ENCODE data around the gene CFAP57. TPM values are rescaled to one million over a fixed set of nuclear protein-coding genes. Genes with fewer than 3 reads are reported as not detected.

Gene CFAP57
- total RNA-seq, 2 experiments from 2014 or later = 0.09 TPM

- peaks cover 16% of the 10 kb centered on the region for H3K27me3 Mint-ChIP-seq
- no peak overlapping the region for H3K4me3 Mint-ChIP-seq
- no peaks in the 10 kb centered on the region for H3K4me1 Mint-ChIP-seq
- no peak overlapping the region for H3K27ac Mint-ChIP-seq
- no peaks in the 10 kb centered on the region for H3K36me3 Mint-ChIP-seq
- DNase-seq (peak; percentile 23), ATAC-seq (no peak)
- CTCF ChIA-PET = no interaction called here
- H3K9me3 Mint-ChIP-seq (ENCODE audit: low read depth) = no peaks in the 10 kb centered on the region
These were observed 84.8 kb downstream of the CFAP57 start for GRCh38 chr1:43256675-43257570.

DNA sequence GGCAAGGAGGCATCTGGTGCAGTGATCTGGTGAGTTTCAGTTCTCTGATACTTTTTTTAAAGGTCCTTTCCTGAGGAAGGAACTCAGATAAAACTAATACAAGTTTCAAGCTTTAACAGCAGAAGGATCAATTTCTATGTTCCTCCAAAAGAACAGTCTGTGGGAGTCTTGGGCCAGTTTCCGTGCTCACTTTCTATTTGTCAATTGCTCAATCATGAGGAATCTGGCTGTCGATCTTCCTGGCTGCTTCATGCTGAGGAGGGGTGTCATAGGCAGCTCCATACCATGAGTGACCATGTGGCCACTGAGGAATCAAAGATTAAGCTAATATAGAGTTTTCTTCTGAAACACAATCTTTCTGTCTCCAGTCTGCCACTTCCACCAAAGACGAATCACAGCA is 86.2 kb downstream of the CFAP57 start:
- H3K36me3 Mint-ChIP-seq = no peaks in the 10 kb centered on the region
- H3K27me3 Mint-ChIP-seq = peaks cover 4% of the 10 kb centered on the region
- no peak for DNase-seq
- H3K27ac Mint-ChIP-seq = no peak overlapping the region
- CTCF ChIA-PET = no interaction called here
- H3K9me3 Mint-ChIP-seq (ENCODE audit: low read depth) = no peaks in the 10 kb centered on the region
- no peak overlapping the region for H3K4me3 Mint-ChIP-seq
- H3K4me1 Mint-ChIP-seq = no peaks in the 10 kb centered on the region
- no peak for ATAC-seq

DNA sequence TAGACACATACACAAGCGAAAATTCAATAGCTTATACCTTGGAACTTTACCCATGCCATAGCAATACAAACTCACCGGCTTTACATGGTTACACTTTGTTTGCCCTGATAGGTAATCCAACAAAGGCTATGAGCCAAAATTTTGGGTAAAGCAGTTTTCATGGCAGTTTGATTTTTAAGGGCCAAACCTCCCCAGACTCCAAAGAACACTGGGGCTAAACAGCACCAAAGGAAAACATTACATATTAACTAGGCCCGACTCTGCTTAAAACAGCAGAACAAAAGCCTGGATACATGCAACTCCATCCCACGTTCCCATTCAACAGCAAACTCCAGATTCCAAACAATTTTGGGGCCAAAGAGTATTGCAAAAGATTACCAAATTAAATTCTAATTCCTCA is 93.3 kb downstream of the CFAP57 start:
- H3K4me1 Mint-ChIP-seq = peaks cover under 1% of the 10 kb centered on the region
- no peak overlapping the region for H3K4me3 Mint-ChIP-seq
- H3K27me3 Mint-ChIP-seq = peaks cover 23% of the 10 kb centered on the region
- DNase-seq (no peak), ATAC-seq (no peak)
- no peak overlapping the region for H3K27ac Mint-ChIP-seq
- H3K9me3 Mint-ChIP-seq (ENCODE audit: low read depth) = peaks cover 6% of the 10 kb centered on the region
- H3K36me3 Mint-ChIP-seq = peaks cover 3% of the 10 kb centered on the region
- CTCF ChIA-PET = no interaction called here

DNA sequence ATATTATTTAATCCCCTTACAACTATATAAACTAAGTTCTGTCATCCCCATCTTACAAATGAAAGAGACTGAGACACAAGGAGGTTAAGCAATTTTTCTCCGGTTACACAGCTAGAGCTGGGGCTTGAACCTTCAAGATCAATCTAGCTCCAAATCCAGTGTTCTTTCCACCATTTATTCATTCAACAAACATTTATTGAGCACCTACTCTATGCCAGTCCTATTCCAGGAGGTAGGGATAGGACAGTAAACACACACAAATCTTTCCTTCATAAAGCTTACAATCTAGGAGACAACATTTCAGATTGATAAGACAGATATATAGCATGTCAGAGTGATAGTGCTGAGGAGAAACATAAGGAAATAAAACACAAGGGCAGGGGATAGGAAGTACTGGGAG is 94.8 kb downstream of the CFAP57 start:
- ATAC-seq (no peak), DNase-seq (no peak)
- peaks cover 3% of the 10 kb centered on the region for H3K36me3 Mint-ChIP-seq
- H3K4me3 Mint-ChIP-seq = no peak overlapping the region
- H3K27me3 Mint-ChIP-seq = peaks cover 31% of the 10 kb centered on the region
- no peak overlapping the region for H3K27ac Mint-ChIP-seq
- CTCF ChIA-PET = no interaction called here
- H3K9me3 Mint-ChIP-seq (ENCODE audit: low read depth) = peaks cover 6% of the 10 kb centered on the region
- H3K4me1 Mint-ChIP-seq = peaks cover 10% of the 10 kb centered on the region

DNA sequence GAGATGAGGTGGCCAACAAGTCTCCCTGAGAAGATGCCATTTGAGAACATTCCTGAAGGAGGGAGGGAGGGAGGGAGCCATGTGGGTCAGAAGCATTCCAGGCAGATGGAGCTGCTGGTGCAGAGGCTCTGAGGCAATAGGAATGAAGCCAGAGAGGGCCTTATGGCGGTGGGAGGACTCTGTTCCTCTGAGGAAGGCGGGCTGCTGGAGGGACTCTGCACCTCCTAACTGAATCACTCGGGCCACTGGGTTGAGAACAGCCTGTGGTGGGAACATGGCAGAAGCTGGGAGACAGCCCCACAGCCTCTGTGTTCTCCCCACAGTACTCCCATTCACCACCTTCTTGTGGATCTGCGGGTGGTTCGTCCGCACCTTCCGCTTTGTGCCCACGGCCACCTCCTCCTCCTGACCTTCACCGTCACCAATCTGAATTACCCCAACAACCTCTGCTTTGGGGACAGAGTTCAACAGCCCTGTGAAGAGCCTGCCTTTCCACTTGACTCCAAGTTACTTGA is 95.2 kb downstream of the CFAP57 start:
- Mint-ChIP-seq H3K36me3 (peaks cover 3% of the 10 kb centered on the region), H3K9me3 (ENCODE audit: low read depth) (peaks cover 6% of the 10 kb centered on the region), H3K27ac (no peak overlapping the region), H3K4me3 (no peak overlapping the region), H3K27me3 (peaks cover 31% of the 10 kb centered on the region), H3K4me1 (peaks cover 10% of the 10 kb centered on the region)
- CTCF ChIA-PET = no interaction called here
- DNase-seq (peak; percentile 37), ATAC-seq (no peak)

DNA sequence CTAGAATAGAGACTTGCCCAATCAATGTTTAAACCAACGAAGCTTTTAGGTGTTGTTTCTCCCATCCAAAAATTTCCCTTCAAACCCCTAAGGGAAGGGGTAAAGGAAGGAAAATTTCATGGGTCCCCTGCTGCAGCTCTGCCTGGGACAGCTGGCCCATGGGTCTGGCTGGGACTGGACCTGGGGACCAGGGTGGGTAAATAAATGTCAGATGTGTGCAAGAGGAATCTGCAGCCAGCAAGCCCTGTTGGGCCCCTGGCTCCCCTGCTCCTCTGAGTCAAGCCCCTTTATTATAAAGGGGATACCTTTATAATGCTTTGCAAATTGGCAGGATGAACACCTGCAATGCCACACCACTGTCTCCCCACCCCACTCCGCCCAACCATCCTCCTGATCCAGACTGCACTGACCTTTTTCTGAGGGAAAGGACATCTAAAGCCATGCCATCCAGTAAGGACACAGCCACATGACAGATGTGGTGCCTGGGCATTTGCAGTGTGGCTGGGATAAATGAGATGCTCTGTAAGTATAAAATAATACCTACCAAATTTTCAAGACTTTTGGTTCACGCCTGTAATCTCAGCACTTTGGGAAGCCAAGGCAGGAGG is 95.8 kb downstream of the CFAP57 start:
- Mint-ChIP-seq H3K4me3 (no peak overlapping the region), H3K27me3 (peaks cover 31% of the 10 kb centered on the region), H3K27ac (no peak overlapping the region), H3K9me3 (ENCODE audit: low read depth) (peaks cover 6% of the 10 kb centered on the region), H3K36me3 (peaks cover 3% of the 10 kb centered on the region), H3K4me1 (peaks cover 10% of the 10 kb centered on the region)
- CTCF ChIA-PET = interaction anchor here (0.9 kb wide), 1 partner anchor 146 kb away, joined by 4 read pairs; no protein-coding TSS in a partner anchor
- ATAC-seq (no peak), DNase-seq (peak; percentile 4)

DNA sequence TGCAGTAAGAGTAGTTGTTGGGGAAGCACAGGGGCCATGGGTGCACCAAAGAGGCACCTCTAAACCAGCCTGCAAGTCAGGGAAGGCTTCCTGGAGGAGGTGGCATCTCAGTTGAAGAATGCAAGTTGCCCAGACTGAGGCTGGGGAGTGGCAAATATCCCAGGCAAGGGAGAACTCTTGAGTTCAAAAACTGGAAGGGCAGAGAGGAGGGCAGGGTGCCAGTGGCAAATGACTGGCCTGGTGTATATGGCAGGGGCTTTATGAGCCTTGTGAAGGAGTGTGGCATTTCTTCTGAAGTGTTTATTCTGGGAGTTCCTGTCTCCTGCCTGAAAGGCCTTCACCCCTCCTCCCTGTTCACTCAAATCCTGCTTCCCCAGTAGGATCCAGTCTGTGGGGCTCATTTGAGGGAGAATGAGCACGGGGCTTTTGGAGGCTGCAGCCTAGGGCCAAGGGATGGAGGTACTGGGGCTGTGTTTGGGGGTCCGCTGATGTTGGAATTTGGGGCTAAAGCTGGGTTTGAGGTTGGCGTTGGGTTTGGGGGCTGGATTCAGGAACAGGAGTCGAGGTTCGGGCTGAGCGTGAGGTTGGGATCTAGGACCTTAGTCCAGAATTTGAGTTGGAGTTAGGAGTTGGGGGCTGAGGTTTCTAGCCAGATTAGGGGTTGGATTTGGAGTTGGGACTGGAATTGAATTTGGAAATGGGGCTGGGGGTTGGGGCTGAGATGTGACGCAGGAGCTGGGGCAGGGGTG is 97.7 kb downstream of the CFAP57 start, which contains the start of gene TMEM125:
TMEM125 (plus strand) TSS at position 357 of the 749 bp plus-strand sequence. CDS start 2,740 bp downstream, outside the sequence.
- peaks cover 28% of the 10 kb centered on the region for H3K27me3 Mint-ChIP-seq
- no peak within 1 kb of the TSS for H3K4me3 Mint-ChIP-seq
- no peak within 1 kb of the TSS for H3K27ac Mint-ChIP-seq
- DNase-seq (no peak), ATAC-seq (no peak)
- CTCF ChIA-PET = no interaction called here
- peaks cover 3% of the 10 kb centered on the region for H3K36me3 Mint-ChIP-seq
- no peaks in the 10 kb centered on the region for H3K9me3 Mint-ChIP-seq (ENCODE audit: low read depth)
- peaks cover 18% of the 10 kb centered on the region for H3K4me1 Mint-ChIP-seq

GRCh38 chr1:43270421-43271095 is 98.4 kb downstream of the CFAP57 start:
- peaks cover 25% of the 10 kb centered on the region for H3K4me1 Mint-ChIP-seq
- no peak for DNase-seq
- H3K27me3 Mint-ChIP-seq = peaks cover 28% of the 10 kb centered on the region
- H3K27ac Mint-ChIP-seq = no peak overlapping the region
- H3K36me3 Mint-ChIP-seq = peaks cover 5% of the 10 kb centered on the region
- no peak overlapping the region for H3K4me3 Mint-ChIP-seq
- H3K9me3 Mint-ChIP-seq (ENCODE audit: low read depth) = no peaks in the 10 kb centered on the region
- no peak for ATAC-seq
- CTCF ChIA-PET = no interaction called here

DNA sequence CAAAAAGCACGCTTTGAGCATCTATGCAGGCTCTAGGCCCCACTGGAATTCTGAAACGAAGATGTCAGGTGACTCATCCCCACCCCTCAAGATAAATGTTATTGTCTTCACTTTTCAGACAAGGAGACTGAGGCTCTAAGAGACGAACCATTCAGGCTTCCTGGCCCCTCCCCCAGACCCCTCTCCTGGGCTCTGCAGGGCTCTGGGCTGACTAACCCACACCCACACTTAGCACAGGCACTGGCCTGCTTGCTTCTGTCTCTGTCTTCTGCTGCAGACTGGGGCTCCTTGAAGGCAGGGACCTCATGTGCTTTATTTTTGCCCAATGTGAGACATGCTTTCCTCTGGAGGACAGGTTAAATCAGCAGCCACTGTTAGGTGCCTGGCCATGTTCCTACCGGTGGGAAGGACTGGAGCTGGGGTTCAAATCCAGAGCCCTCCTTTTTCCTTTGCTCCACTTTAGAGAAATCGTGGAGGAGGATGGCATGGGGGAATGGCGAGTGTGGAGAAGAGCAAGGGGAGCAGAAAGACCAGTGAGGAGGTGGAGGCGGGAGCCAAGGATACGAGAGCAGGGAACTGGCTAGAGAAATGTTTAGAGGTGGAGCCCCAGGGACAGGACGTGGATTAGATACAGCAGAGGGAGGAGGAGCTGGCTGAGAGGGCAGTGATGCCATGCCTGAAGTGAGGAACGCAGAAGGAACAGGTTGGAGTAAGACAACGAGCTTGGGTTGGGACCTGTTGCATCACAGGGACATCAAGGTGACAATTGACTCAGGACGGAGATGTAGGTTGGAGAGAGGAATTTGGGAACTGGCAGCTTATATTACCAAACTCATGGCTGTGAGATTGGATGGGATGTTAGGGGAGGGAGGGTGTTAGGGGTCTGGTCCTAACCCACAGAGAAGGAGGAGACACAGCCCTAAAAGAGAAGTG is 99.3 kb downstream of the CFAP57 start:
- no peak for ATAC-seq
- no peak overlapping the region for H3K27ac Mint-ChIP-seq
- H3K36me3 Mint-ChIP-seq = peaks cover 5% of the 10 kb centered on the region
- DNase-seq = no peak
- no peak overlapping the region for H3K4me3 Mint-ChIP-seq
- peaks cover 28% of the 10 kb centered on the region for H3K27me3 Mint-ChIP-seq
- no peaks in the 10 kb centered on the region for H3K9me3 Mint-ChIP-seq (ENCODE audit: low read depth)
- H3K4me1 Mint-ChIP-seq = peaks cover 26% of the 10 kb centered on the region
- CTCF ChIA-PET = no interaction called here

DNA sequence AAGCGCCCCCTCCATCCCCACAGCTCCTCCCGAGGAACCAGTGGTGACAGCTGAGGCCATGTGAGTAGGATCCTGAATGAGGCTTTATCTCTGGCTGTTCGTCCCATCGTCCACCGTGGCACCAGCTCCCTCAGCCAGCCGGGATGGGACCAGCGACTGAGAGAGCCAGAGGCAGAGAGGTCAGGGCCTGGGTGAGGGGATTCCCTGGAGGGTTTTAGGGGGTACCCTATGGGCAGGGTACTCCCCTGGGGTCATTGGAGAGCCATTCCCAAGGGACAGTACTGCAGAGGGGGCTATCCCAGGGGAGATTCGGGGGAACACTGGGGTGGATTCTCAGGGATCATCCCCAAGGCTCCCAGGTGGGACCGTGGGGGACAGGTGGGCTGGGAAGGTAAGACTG is 100.0 kb downstream of the CFAP57 start:
- CTCF ChIA-PET = no interaction called here
- Mint-ChIP-seq H3K4me3 (no peak overlapping the region), H3K9me3 (ENCODE audit: low read depth) (no peaks in the 10 kb centered on the region), H3K27ac (no peak overlapping the region), H3K36me3 (peaks cover 5% of the 10 kb centered on the region), H3K4me1 (peaks cover 26% of the 10 kb centered on the region), H3K27me3 (peaks cover 28% of the 10 kb centered on the region)
- ATAC-seq (no peak), DNase-seq (no peak)

GRCh38 chr1:43272576-43273571 is 100.7 kb downstream of the CFAP57 start:
- H3K36me3 Mint-ChIP-seq = peaks cover 5% of the 10 kb centered on the region
- H3K4me1 Mint-ChIP-seq = peaks cover 26% of the 10 kb centered on the region
- CTCF ChIA-PET = no interaction called here
- H3K27me3 Mint-ChIP-seq = peaks cover 26% of the 10 kb centered on the region
- ATAC-seq (no peak), DNase-seq (no peak)
- no peaks in the 10 kb centered on the region for H3K9me3 Mint-ChIP-seq (ENCODE audit: low read depth)
- no peak overlapping the region for H3K27ac Mint-ChIP-seq
- no peak overlapping the region for H3K4me3 Mint-ChIP-seq
